SU-DHL-6 (cell line): ENCODE results near the gene TOX2.

Experiments used
- H2AFZ ChIP-seq: fragments of 200-600 bp; sonication (generic); 2 replicates; pipeline ENCODE4 v1.6.1; 2014; ENCODE audit warnings: low read depth, mild to moderate bottlenecking, moderate library complexity, mixed read lengths, antibody characterized with exemption, low read length; ENCODE audit not compliant: severe bottlenecking
- H3F3A ChIP-seq: fragments of 200-600 bp; shearing (Covaris generic); 2 replicates; pipeline ENCODE4 v1.6.0; 2016; ENCODE audit warnings: antibody characterized with exemption, mild to moderate bottlenecking; ENCODE audit not compliant: insufficient read depth
- H3K27ac ChIP-seq: fragments of 200-600 bp; sonication (generic); 2 replicates; pipeline ENCODE4 v1.5.1; 2016; ENCODE audit warnings: low read depth, mild to moderate bottlenecking, low read length, moderate library complexity, mixed read lengths
- H3K27me3 ChIP-seq: fragments of 200-600 bp; sonication (generic), shearing (Covaris generic); 2 replicates; pipeline ENCODE4 v1.6.0; 2014; ENCODE audit warnings: mild to moderate bottlenecking, low read length
- H3K36me3 ChIP-seq: fragments of 200-600 bp; sonication (generic); 2 replicates; pipeline ENCODE4 v1.6.1; 2014; ENCODE audit warnings: mild to moderate bottlenecking, low read length, mixed read lengths
- H3K4me2 ChIP-seq: fragments of 300-600, 200-600 bp; shearing (Covaris generic), sonication (generic); 2 replicates; pipeline ENCODE4 v1.6.0; 2014; ENCODE audit warnings: low read length, low read depth, mild to moderate bottlenecking; ENCODE audit not compliant: poor library complexity, severe bottlenecking
- H3K4me3 ChIP-seq: fragments of 200-600 bp; sonication (generic); 2 replicates; pipeline ENCODE4 v1.5.1; 2014; ENCODE audit warnings: antibody characterized with exemption, low read length, mild to moderate bottlenecking, mixed read lengths; ENCODE audit not compliant: insufficient read depth, poor library complexity, severe bottlenecking
- H3K79me2 ChIP-seq: fragments of 200-600 bp; sonication (generic); 2 replicates; pipeline ENCODE4 v1.6.1; 2014; ENCODE audit warnings: mild to moderate bottlenecking, low read length, moderate library complexity; ENCODE audit not compliant: insufficient read depth
- H3K9ac ChIP-seq: fragments of 200-600 bp; sonication (generic); 2 replicates; pipeline ENCODE4 v1.7.0; 2014; ENCODE audit warnings: mild to moderate bottlenecking, low read length
- H3K9me2 ChIP-seq: fragments of 200-600 bp; sonication (generic); replicated peaks from 2 replicates; pipeline ENCODE4 v1.6.1; 2014; ENCODE audit warnings: low read length; ENCODE audit not compliant: insufficient read depth
- H3K9me3 ChIP-seq: fragments of 200-600 bp; sonication (generic); 2 replicates; pipeline ENCODE4 v1.6.1; 2014; ENCODE audit warnings: low read length, mixed read lengths; ENCODE audit not compliant: insufficient read depth
- H4K20me1 ChIP-seq: fragments of 200-600 bp; sonication (generic); 2 replicates; pipeline ENCODE4 v1.6.1; 2014; ENCODE audit warnings: low read depth, mild to moderate bottlenecking, antibody characterized with exemption, low read length, moderate library complexity, mixed read lengths
- CTCF ChIP-seq: fragments of 200-600 bp; sonication (generic); IDR thresholded peaks from one replicate; pipeline ENCODE4 v1.5.1; 2017; ENCODE audit warnings: antibody characterized with exemption, mild to moderate bottlenecking, low read length, moderate library complexity; ENCODE audit not compliant: insufficient read depth, poor library complexity, severe bottlenecking
- EZH2phosphoT487 ChIP-seq: fragments of 200-600 bp; sonication (generic), shearing (Covaris generic); conservative IDR thresholded peaks from 2 replicates; pipeline ENCODE4 v1.6.1; 2018; ENCODE audit warnings: mild to moderate bottlenecking, antibody characterized with exemption, low read length, moderate library complexity, mixed read lengths

The TOX2 gene

DNA sequence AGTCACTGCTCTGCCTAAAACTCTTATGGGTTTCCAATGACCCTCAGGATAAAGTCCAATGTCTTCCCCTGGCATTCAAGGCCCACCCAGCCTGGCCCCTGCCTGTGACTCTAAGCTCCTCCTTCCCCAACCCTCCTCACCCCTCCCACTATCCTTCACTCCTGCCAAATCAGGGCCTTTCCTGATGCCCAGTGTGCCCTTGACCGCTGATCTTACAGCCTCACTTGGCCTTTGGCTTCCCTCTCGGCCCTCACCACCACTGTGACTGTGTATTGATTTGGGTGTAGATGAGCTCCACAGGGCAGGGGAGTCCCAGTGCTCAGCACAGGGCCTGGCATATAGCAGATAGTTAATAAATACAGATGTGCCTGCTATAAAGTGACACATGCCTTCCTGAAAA, 115.7 kb downstream of the TOX2 start:
- no peaks in the 10 kb centered on the region for H3F3A ChIP-seq
- no peak overlapping the region for H3K4me3 ChIP-seq
- no peak overlapping the region for H3K4me2 ChIP-seq
- H3K27me3 ChIP-seq, result no peaks in the 10 kb centered on the region
- H4K20me1 ChIP-seq, result no peaks in the 10 kb centered on the region
- H3K27ac ChIP-seq, result no peak overlapping the region
- no peaks in the 10 kb centered on the region for H3K79me2 ChIP-seq
- no peak overlapping the region for H3K9ac ChIP-seq
- H3K36me3 ChIP-seq, result no peaks in the 10 kb centered on the region
- TF ChIP-seq EZH2phosphoT487, result no peak
- TF ChIP-seq CTCF, result no peak
- no peak overlapping the region for H2AFZ ChIP-seq
- H3K9me2 ChIP-seq, result no peaks in the 10 kb centered on the region
- H3K9me3 ChIP-seq, result no peaks in the 10 kb centered on the region

- no peaks in the 10 kb centered on the region for H3F3A ChIP-seq
- H3K36me3 ChIP-seq, result no peaks in the 10 kb centered on the region
- H3K4me3 ChIP-seq, result no peak overlapping the region
- H4K20me1 ChIP-seq, result no peaks in the 10 kb centered on the region
- H3K9ac ChIP-seq, result no peak overlapping the region
- no peak overlapping the region for H3K27ac ChIP-seq
- TF ChIP-seq CTCF (no peak), EZH2phosphoT487 (no peak)
- no peak overlapping the region for H3K4me2 ChIP-seq
- H3K27me3 ChIP-seq, result no peaks in the 10 kb centered on the region
- H3K79me2 ChIP-seq, result no peaks in the 10 kb centered on the region
- no peaks in the 10 kb centered on the region for H3K9me2 ChIP-seq
- H2AFZ ChIP-seq, result no peak overlapping the region
- H3K9me3 ChIP-seq, result no peaks in the 10 kb centered on the region
These were observed 116.4 kb downstream of the TOX2 start for GRCh38 chr20:44031001-44031574.

DNA sequence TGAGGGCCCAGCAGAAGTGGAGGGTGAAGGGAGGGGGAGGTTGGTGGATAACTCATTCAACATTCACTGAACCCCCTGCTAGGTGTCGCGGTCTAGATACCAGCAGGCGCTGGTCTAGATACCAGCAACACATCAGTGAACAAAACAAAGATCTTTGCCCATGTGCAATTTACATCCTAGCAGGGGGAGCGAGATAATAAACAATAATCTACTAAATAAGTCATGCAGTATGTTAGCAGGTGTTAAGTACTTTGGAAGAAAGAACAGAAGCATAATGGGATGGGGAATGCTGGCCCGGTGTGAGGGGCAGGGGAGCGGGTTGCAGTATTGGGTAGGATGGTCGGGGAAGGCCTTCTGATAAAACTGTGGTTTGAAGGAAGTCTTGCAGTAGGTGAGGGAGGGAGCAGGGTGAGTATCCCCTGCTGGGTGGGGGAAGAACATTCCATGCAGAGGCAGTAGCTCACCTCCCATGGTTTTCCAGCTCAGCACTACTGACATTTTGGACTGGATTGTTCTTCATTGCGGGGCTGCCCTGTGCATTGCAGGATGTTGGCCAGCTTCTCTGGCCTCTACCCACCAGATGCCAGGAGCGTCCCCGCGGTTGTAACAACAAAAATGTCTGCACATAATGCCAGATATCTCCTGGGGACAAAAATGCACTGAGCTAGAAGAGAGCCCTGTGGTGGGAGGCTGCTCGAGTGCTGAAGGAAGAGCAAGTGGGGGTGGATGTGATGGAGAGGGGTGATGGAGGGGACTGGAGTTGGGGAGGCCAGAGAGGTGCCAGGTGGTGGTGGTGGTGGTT, 117.3 kb downstream of the TOX2 start:
- no peaks in the 10 kb centered on the region for H3K27me3 ChIP-seq
- no peaks in the 10 kb centered on the region for H4K20me1 ChIP-seq
- H3K4me3 ChIP-seq, result no peak overlapping the region
- no peak overlapping the region for H3K9ac ChIP-seq
- no peaks in the 10 kb centered on the region for H3F3A ChIP-seq
- H3K79me2 ChIP-seq, result no peaks in the 10 kb centered on the region
- H3K4me2 ChIP-seq, result no peak overlapping the region
- no peaks in the 10 kb centered on the region for H3K9me2 ChIP-seq
- H3K9me3 ChIP-seq, result no peaks in the 10 kb centered on the region
- no peak overlapping the region for H2AFZ ChIP-seq
- TF ChIP-seq EZH2phosphoT487, result no peak
- no peak for TF ChIP-seq CTCF
- no peak overlapping the region for H3K27ac ChIP-seq
- H3K36me3 ChIP-seq, result no peaks in the 10 kb centered on the region
